ENCODE measurements around the gene ISLR.
"Not testable (repeated sequence)": the region's sequence is repeated elsewhere in the genome, so short reads cannot be mapped to it uniquely, and the experiment has no call there.

Gene ISLR

DNA sequence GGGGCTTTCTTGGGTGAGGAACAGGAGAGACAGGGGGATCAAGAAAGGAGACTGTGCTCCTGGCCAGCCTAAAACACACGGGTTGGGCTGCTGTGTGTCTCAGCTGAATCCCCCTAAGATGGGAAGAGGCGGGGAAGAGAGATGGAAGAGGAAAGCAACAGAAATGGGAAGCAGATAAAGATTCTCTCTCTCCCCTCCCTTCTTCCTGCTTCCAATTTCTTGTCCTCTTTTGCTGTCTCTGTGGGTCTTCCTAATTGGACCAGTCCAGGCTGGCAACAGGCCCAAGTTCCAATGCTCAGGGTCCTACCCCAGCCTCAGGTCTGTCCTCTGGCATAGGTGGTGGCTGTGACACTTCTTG lies 36.0 kb upstream of the ISLR start:
- DNase-seq, result no peak

DNA sequence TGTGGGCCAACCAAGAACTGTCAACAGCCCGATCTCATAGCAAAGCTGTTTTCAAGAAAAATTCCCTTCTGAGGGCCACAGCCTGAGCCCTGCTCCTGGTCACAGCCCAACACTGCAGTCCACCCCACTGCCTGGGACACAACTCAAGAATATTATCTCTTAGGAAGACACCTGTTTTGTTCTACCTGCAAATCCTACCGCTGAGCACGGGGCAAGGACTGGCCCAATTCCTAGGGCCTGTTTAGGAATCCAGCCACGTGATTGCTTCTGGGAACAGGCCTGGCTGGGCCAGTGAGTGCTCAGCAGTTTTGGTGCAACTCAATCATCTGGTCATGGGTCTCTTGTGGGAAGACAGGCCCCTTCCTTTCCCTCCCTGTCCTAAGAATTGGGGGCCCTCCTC lies 34.9 kb upstream of the ISLR start:
- DNase-seq, result no peak

DNA sequence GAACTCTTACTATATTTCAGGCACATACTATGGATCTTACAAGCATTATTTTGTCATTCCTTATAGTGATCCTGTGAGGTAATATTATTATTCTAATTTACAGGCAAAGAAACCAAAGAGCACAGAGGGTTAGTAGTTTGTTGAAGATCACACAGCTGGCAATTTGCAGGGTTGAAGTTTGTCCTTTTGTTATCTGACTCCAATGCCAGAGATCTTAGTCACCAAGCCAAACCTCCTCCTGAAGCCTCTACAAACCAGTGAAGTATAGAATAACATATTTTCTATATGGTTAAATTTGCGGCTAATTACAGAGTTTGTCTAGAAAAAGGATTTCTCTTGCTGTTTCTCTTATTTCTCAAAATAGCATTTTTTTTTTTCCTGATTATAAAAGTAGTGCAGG lies 31.9 kb upstream of the ISLR start:
- no peak for DNase-seq

DNA sequence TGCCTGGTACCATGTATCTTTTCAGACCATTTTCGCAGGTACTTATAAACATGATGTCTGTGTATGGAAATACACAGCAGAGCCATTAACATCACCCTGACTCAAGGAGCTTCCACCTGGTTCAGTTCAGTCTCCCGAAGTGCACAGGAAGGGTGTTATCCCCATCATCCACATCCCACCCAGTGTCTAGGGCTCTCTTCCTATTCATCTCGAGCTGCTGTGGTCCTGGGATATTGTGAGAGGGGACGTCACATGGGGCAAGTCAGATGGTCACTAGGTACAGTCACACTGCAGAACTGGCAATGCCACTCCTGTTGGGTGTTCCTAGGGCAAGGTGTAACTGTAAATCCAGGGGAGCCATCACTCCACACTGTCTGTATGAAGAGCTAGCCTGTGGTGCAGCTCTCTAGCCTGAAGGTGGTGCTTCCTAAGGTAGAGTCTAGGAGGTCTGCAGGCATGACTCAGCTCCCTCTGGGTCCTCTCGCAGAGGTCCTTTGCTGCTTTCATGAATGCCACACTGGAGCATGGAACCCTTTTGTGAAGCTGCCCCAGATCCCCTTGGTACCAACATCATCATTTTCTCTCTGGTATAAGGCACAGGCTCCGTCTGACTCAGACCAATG lies 29.2 kb upstream of the ISLR start:
- no peak for DNase-seq

DNA sequence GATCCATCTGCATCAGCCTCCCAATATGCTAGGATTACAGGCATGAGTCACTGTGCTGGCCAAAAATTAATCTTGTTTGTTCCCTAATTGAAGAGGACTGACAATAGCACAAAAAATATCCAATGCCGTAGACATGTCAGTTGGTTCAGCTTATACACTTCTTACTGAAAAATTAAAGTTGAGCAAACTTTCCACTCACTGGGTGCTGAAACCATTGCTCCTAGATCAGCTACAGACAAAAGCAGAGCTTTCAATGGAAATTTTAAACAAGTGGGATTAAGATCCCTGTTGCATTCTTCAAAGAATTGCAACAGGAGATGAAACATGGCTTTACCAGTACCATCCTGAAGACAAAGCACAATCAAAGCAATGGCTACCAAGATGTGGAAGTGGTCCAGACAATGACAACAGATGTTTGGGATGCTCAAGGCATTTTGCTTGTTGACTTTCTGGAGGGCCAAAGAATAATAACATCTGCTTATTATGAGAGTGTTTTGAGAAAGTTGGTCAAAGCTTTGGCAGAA lies 27.2 kb upstream of the ISLR start:
- DNase-seq, result no peak

DNA sequence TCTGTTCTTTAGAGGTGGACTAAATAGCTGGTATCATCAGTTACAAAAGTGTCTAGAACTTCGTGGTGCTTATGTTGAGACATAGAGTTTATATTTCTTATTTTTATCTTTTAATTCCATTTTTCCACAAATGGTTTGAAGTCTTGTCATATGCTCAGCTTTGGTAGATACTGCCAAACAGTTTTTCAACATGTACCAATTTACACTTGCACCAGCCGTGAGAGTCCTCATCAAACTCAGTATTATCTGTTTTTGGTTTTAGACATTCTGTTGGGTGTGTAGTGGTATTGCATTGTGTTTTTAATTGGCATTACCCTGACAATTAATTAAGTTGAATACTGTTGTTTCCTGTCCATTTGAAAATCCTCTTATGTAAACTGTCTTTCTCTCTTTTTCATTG lies 26.5 kb upstream of the ISLR start:
- DNase-seq, result no peak

DNA sequence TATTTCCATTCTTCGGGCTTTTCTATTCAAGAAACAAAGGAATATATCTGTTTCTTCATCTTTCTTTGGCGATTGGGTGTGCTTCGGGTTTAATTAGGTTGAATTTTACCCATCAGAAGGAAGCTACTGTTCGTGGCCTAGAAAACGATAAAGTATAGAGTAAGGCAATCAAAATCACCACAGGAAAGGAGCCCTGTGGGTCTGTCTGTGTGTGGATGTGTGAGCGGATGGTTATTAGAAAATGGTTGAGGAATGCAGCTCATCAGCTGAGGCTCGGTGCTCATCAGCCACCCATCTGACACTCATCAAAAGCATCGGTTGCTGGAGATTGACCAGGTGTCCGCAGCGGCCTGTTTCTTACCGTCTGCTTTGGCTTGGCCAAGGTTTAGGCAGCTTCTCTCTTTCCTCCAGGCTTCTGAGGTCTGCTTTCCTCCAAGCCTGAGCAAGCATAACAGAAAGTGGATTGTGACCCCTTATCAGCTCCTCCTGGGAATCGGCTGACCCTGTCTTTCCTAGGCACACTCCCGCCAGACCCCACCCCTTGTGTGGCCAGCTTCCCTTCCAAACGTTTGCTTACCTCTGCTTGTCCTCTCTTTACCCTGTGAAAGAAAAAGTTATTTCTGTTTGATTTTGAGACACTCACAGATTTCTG lies 17.6 kb upstream of the ISLR start:
- no peak for DNase-seq

DNA sequence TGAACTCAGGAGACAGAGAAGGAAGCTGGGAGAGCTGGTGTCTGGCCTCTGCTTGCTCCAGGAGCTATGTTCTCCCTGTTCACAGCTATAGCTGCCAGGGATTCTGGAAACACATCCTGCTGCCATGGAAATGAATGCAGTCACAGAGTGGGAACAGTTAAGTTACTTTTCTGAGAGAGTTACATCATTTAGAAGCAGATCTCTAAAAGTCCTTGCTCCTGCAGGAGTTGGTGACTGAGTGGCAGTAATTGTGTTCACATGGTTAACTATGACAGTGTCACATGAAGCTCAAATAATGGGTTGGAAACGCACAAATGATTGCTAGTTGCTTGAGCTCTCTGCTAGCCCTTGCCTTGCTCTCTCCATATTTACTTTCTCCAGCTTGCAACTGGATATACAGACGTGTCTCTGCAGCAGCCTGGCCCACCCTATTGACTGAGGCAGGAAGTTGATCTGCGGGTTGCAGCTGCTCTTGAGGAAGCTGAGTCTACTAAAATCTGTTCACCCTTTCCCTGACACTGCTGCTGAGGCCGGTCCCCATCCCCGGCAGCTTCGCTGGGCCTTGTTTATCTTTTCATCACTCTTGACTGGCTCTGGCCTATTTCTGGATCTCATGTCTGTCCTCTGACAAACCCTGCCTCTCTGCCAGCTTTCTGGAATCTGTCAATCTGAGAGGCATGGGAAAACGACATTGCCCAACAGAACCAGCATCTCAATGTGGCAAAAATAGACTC lies 16.7 kb upstream of the ISLR start:
- no peak for DNase-seq

DNA sequence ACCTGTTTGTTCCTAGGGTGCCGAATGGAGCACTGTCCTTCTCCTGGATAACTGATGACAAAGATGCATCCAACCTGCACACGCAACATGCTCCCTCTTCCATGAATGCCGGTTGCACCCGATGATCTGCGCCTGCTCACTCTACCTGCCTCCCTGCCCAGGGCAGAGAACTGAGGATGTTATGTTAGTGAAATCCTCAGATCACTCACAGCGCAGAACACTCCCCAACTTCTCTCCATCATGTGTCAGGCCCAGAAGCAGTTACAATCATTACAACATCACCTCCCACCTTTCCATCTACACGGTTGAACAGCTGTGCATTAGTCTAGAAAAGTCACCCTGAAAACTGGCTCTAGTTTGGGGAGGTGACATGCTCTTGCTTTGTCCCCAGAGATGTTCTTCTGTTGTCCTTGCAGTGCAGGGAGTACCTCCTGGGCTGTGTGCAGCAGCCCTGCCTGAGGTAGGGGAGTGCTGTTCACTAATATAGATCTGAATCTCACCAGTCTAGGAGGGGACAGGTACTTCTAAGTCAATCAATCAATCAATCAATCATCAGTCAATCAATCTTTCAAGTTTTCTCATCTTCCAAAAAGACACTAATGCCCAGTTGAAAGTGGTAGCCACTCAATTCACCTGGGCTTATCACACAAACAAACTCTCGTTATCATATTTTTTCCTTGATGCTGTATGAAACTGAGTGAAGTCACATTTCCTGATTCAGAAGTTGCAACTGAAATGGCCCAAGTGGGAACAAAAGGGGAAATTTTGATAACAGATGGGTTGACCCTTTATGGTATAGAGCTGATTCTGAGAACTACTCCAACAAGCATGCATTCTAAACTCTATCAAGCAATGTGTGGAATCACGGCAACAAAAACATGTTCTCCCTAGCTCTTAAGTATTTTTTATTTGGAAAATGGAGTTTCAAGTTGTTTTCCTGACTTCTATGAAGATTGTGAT lies 15.4 kb upstream of the ISLR start:
- DNase-seq, result no peak

DNA sequence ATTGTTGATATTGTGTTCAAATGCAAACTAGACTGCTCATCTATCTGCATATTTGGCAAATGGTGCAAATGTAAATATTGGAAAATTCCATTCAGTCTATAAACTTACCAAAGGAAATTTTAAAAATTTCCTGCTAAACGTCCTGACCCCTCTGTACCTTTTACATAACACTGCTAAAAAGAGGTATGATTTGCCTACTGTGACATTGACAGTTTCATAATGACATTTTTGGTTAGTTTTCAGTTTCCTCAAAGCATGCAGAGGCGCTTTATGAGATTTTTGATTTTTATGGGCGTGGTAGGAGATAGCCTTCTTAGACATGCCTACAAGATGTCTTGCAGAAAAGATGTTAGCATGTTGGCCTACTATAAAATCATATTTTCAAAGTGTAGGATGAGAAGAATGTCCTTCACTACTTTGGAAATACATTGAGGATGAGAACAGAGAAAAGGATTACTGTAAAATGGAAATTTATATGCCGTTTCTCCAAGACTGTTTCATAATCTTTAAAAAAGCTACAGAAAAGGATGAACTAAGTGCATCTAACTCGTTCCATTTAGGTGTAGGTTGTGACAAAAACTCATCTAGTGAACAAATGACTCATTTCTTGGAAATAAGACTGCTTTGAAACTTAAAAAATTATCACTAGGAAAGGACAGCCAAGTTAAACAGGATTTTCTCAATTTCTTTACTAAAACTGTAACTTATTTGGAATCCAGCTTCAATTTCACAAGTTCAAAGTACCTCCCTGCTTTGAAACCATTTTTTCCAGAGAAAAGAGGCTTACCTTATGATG lies 14.5 kb upstream of the ISLR start:
- DNase-seq, result no peak

DNA sequence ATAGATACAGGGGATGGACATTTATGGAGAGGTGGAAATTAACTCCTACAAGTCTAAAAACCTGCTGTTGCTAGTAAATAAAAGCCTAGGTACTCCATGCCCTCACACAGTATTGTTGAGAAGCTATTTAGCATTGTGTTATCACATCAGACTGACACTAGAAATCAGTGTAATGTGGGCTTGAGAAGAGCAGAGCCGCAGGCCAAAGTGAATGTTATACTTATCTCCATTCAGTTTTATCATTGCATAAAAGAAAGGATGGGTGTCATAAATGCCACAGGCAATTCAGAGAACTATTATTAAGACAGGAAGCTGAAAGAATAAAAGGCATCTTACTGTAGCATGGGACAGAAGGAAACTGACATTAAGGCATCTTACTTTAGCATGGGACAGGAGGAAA lies 13.7 kb upstream of the ISLR start:
- DNase-seq, result no peak

DNA sequence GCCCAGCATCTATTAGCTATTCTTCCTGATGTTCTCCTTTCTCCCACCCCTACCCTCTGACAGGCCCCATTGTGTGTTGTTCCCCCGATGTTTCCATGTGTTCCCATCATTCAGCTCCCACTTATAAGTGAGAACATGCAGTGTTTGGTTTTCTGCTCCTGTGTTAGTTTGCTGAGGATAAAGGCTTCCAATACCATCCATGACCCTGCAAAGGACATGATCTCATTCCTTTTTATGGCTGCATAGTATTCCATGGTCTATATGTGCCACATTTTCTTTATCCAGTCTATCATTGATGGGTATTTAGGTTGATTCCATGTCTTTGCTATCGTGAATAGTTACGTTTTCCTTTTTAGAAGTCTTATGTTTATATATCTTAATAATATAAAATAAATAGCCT lies 13.1 kb upstream of the ISLR start:
- DNase-seq, result not testable (repeated sequence)

DNA sequence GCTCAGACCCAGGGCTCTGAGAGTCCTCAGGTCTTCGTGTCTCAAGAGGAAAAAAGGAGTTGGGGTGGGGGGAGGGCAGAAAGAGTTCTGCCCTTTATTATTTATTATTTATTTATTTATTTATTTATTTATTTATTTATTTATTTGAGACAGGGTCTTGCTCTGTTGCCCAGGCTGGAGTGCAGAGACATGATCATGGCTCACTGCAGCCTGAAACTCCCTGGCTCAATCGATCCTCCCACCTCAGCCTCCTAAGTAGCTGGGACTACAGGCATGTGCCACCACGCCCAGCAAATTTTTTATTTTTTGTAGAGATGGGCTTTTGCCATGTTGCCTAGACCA lies 11.3 kb upstream of the ISLR start:
- DNase-seq, result not testable (repeated sequence)

DNA sequence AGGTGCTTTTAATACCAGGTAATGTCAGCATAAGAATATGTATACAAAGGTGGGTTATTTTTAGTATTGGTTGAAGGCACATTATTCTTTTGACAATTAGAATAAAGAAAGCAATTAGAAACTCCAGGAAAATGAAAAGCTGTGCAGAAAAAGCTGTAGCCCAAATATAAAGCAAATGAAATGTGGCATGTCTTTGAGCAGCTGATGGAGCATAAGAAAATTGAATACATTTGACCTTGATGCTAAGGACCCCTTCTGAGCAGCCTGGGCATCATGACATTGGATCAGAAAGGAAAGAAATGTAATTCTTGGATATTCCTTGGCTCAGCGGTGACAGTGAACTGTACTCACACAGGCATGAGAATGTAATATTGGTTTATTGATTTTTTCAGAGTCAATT lies 8.0 kb upstream of the ISLR start:
- no peak for DNase-seq

DNA sequence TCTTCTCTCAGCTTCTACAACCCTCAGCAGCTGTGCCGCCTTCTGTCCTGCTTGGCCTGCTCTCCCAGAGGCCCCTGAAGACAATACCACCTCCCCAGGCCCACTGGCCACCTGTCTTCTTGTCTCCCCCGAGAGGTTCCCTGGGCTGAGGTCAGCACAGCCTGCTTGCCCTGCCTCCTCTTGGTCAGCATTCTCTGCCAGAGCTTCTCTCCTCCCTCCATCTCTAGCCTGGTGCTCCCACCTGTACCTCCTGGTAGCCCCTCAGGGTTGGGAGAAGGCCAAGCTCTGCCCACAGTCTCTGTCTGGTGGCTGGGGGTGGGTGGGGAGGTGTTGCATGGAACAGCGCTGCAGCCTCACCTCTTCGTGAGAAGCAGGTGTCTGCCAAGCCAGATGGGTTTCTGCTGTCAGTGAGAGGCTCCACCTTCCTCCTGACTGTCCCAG lies 5.6 kb upstream of the ISLR start:
- DNase-seq, result no peak

DNA sequence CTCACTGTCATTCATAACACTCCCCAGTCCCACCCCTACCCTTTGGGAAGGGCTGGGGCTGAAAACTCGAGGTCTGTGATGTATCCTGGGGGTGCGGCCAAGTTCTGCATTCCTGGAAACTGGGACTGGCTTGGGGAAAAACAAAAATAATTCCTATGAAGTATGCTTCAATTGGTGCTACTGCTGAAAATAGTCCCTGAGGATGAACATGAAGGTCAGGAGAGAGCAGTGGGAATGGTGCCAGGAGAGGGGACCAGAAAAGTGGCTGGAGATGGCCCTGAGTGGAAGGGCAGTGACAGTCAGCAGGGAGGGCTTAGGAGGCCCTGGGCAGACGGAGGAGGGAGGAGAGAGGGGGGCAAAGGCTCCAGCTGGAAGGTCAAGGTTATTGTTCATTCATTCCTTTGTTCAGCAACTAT lies 4.8 kb upstream of the ISLR start:
- DNase-seq, result no peak

DNA sequence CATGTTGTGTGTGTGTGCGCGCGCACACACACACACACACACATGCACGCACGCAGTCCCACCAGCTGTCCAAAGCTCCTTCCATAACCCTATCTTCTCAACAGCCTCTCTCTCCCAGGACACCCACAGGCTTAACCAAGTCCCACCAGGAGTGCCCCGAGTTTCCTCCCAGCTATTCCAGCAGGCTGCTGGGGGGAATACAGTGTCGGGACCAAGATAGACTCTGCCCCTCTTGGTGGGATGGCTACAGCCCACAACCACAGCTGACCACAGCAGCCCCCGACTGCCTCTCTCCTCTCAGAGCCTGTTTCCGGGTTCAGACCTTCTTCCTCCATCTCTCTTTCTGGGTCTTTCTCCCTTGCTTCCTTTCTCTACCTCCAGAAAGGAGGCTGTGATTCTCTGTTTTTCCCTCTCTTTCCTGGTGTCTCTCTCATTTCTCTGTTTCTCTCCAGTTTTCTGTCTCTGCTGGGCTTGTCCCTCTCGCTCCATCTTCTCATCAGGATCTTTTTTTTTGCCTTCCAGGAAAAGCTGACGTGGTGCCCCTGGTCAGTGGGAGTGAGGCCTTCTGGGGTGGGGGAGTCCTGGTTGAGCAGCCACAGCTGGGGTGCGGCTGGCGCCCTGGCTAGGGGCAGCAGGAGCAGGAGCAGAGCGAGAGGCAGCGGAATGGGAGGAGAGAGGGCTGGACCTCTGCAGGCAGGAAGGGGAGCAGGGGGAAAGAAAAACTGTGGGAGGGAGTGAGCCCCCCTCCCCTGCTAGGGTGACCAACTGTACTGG lies 3.3 kb upstream of the ISLR start:
- DNase-seq, result no peak

DNA sequence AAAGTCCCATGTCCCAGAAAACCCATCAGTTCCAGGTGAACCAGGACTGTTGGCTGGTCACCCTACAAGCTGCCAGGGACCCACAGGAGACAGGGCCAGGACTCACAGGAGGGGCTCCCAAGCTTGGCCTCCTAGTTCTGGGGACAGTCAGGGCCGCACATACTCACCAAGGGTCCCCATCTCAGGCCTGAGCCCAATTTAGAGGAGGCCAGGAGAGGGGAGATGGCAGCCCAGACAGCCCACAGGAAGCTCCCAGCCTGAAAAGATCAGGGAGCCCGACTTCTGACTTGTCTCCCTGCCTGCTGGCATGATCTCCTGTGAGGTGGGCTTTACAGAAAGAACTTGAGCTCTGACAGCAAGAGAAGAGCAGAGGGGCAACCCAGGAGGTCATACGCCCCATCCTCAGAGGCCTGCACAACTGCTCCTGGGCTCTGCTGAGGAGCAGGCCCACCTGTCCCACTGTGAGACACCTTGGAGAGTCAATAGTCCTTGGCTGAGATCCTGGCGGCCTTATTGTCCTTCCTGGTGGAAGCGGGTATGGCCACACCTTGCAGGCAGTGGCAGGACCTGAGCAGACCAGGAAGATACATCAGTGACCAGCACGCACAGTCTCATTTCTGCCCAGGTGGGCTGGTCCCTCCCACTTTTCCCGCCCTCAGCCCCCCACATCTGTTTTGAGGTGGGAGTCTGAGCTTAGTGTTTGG lies 2.5 kb upstream of the ISLR start:
- DNase-seq, result no peak

DNA sequence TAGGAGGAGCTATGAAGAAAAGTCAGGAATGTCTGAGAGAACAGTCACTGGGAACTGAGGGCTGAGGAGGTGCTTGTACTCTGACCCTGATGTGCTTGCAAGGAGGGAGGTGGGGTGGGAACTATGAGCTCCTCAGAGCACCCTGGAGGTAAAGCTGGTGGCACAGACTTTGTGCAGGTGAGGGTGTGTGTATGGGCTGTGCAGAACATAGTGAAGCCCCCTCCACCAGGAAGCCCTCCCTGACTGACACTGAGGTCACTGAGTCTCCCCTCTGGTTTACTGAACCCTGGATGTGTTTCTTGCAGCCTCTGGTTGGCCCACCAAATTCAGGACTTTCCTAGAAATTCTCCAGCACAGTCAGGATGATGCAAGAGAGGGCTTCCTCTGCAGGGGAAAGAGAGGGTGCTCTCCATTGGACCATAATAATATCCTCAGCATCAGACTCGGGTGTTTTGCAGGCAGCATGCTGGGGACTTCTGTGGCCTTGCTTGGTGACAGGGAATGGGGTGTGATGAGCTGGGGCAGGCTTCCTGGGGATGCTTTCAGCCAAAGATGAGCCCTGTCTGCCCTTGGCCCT lies 1.5 kb upstream of the ISLR start:
- DNase-seq, result no peak

DNA sequence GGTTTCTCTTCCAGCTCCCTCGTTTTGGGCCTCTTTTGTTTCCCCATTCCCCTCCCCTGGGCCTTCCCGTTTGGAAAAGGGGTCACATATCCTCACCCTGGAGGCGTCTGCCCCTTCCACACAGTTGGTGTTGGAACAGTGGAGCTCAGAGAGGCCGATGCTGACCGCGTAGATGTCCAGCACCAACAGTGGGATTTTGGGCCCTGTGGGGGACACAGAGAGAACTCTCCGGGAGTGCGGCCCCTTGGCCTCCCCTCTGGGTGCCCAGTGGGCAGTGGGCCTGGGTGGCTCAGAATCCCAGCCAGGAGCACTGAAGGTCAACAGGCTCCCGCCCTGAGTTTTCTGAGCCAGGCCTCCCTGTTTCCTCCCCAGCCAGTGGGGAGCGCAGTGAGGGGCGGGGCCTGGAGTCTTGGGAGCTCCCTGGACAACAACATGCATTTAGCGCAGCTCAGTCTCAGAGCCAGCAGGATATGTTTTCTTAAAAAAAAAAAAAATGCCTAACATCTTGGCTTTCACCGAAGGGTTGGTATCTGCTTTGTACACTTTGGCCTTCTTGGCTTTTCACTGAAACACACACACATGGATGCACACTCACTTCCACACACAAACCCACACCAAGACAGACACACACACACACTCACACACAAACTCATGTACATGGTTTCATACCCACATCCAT lies 670 bp upstream of the ISLR start:
- no peak for DNase-seq
